B cell (primary cell): ENCODE measurements around the gene TMEM203. TPM values are rescaled to one million over a fixed set of nuclear protein-coding genes. Genes with fewer than 3 reads are reported as not detected.

ENCODE experiments used
- ATAC-seq: fragments of 200-7000 bp; cut with Tn5 transposase; one replicate; pipeline ENCODE4 v1.10.0; 2021; ENCODE audit warnings: low read depth, mild to moderate bottlenecking, moderate number of reproducible peaks, moderate library complexity
- CTCF ChIA-PET: fragments of 350-600 bp; sonication (Branson Sonifier 250); formaldehyde crosslinking; loops from one replicate; lab custom pipeline; 2021; ENCODE audit warnings: antibody characterized with exemption, inconsistent platforms; lab: Charles Lee
- POLR2A ChIA-PET: fragments of 350-600 bp; sonication (Branson Sonifier 250); formaldehyde crosslinking; loops from one replicate; lab custom pipeline; 2021; ENCODE audit warnings: antibody characterized with exemption; lab: Charles Lee
- DNase-seq: peaks from one replicate; pipeline ENCODE4 v3.0.0; 2013
- H2AFZ ChIP-seq: 2 replicates; pipeline ENCODE4 v1.6.1; 2012; ENCODE audit warnings: mild to moderate bottlenecking, low read depth, low read length; ENCODE audit not compliant: insufficient read depth, poor library complexity, severe bottlenecking
- H3K27ac ChIP-seq, 2 donors: 1 replicate in 1 of 2; 2 replicates in 1 of 2; pipeline ENCODE4 v1.5.1; 2012 to 2013; ENCODE audit warnings: low read length in 2 of 2, mild to moderate bottlenecking in 2 of 2, moderate library complexity in 1 of 2
- H3K27me3 ChIP-seq, 4 experiments: fragments of 200-600 bp in 1 of 4; sonication (generic) in 1 of 4; replicated peaks in 1 of 4; 1 replicate in 2 of 4; 2 replicates in 2 of 4; pipeline versions ENCODE4 v1.6.1 to v1.7.0; 2013 to 2016; ENCODE audit warnings: low read length in 3 of 4, mild to moderate bottlenecking in 2 of 4, mixed read lengths in 1 of 4, moderate library complexity in 1 of 4; ENCODE audit not compliant: insufficient read depth in 4 of 4, control insufficient read depth in 3 of 4; ENCODE audit errors: control extremely low read depth in 1 of 4
- H3K36me3 ChIP-seq, 2 experiments: replicated peaks in 1 of 2; 1 replicate in 1 of 2; 2 replicates in 1 of 2; pipeline versions ENCODE4 v1.6.1 to v1.7.1; 2013; ENCODE audit warnings: low read length in 1 of 2; ENCODE audit not compliant: insufficient read depth in 2 of 2, control insufficient read depth in 1 of 2; ENCODE audit errors: control extremely low read depth in 1 of 2, extremely low read depth in 1 of 2
- H3K4me1 ChIP-seq, 2 donors: fragments of 200-600 bp in 1 of 2; sonication (generic) in 1 of 2; 1 replicate in 1 of 2; 2 replicates in 1 of 2; pipeline versions ENCODE4 v1.5.1 to v1.6.1; 2013 to 2017; ENCODE audit warnings: low read length in 2 of 2; ENCODE audit not compliant: control insufficient read depth in 2 of 2, insufficient read depth in 2 of 2
- H3K4me2 ChIP-seq: replicated peaks from 2 replicates; pipeline ENCODE3; 2012; ENCODE audit warnings: mild to moderate bottlenecking, low read depth, low read length; ENCODE audit not compliant: poor library complexity, severe bottlenecking
- H3K4me3 ChIP-seq, 5 experiments: fragments of 200-600 bp in 1 of 5; sonication (generic) in 1 of 5; 1 replicate in 3 of 5; 2 replicates in 2 of 5; pipeline versions ENCODE4 v1.5.1 to v1.7.0; 2011 to 2016; ENCODE audit warnings: low read length in 4 of 5, mild to moderate bottlenecking in 4 of 5, low read depth in 2 of 5, control low read depth in 1 of 5, moderate library complexity in 1 of 5; ENCODE audit not compliant: insufficient read depth in 1 of 5; ENCODE audit errors: control extremely low read depth in 1 of 5, extremely low read depth in 1 of 5
- H3K79me2 ChIP-seq: fragments of 200-600 bp; sonication (generic); one replicate; pipeline ENCODE4 v1.6.0; 2016; ENCODE audit warnings: low read length; ENCODE audit not compliant: control insufficient read depth, insufficient read depth
- H3K9ac ChIP-seq: fragments of 200-600 bp; sonication (generic); 2 replicates; pipeline ENCODE4 v1.6.1; 2017; ENCODE audit warnings: mild to moderate bottlenecking, low read length, moderate library complexity
- H3K9me3 ChIP-seq, 3 donors: one replicate each; pipeline versions ENCODE4 v1.6.1 to v1.7.1; 2013; ENCODE audit warnings: low read length in 2 of 3; ENCODE audit not compliant: control insufficient read depth in 2 of 3, insufficient read depth in 1 of 3; ENCODE audit errors: control extremely low read depth in 1 of 3
- H4K20me1 ChIP-seq: 2 replicates; pipeline ENCODE4 v1.6.0; 2012; ENCODE audit warnings: mild to moderate bottlenecking, low read length; ENCODE audit not compliant: insufficient read depth, control insufficient read depth, poor library complexity, severe bottlenecking
- H3K27ac Mint-ChIP-seq: one replicate; pipeline ENCODE4 v1.8.0; 2021; ENCODE audit warnings: mixed read lengths
- H3K27me3 Mint-ChIP-seq: one replicate; pipeline ENCODE4 v1.8.0; 2021; ENCODE audit warnings: mixed read lengths
- H3K4me1 Mint-ChIP-seq: one replicate; pipeline ENCODE4 v1.8.0; 2021; ENCODE audit warnings: mixed read lengths
- H3K4me3 Mint-ChIP-seq: one replicate; pipeline ENCODE4 v1.8.0; 2021; ENCODE audit warnings: mixed read lengths
- H3K9me3 Mint-ChIP-seq: one replicate; pipeline ENCODE4 v1.8.0; 2022; ENCODE audit warnings: mixed read lengths; ENCODE audit not compliant: insufficient read depth
- EZH2 ChIP-seq: IDR thresholded peaks from 2 replicates; pipeline ENCODE4 v1.6.1; 2012; ENCODE audit warnings: borderline replicate concordance, low read depth, mild to moderate bottlenecking, moderate library complexity, low read length; ENCODE audit not compliant: insufficient read depth, poor library complexity, severe bottlenecking
- WGBS: methylation state at CpG from one replicate; pipeline ENCODE4 v1.1.5; 2013; ENCODE audit warnings: missing lambda C conversion rate; ENCODE audit not compliant: insufficient coverage; 5-methylcytosine and 5-hydroxymethylcytosine counted together
- intact Hi-C: fragments of 100-400 bp; cut with micrococcal nuclease; formaldehyde crosslinking; loops from one replicate; pipeline ENCODE4 v1.10.0; 2022
- polyA plus RNA-seq: library from polyadenylated mRNA; depleted of rRNA; stranded (reverse); fragments of >200 nt; gene quantifications from 2 replicates; pipeline ENCODE4 v1.2.3, GENCODE V29; 2012
- total RNA-seq, 2 donors: library from RNA; stranded (reverse); fragments of 120-200 nt in 1 of 2; gene quantifications; 1 replicate in 1 of 2; 2 replicates in 1 of 2; pipeline versions ENCODE4 v1.2.3 to v1.2.4, GENCODE V29; 2013 to 2022
- TF ChIP-seq, protein P1 (sequence below): fragments of 200-600 bp; IDR thresholded peaks from one replicate; pipeline ENCODE4 v1.8.0; 2022; ENCODE audit warnings: antibody characterized with exemption, mild to moderate bottlenecking

TMEM203 gene
- total and polyA plus RNA-seq, 2 donors (not counting 1 experiment from before 2014, with no cell fraction given): 20.6 to 35.7 TPM

DNA sequence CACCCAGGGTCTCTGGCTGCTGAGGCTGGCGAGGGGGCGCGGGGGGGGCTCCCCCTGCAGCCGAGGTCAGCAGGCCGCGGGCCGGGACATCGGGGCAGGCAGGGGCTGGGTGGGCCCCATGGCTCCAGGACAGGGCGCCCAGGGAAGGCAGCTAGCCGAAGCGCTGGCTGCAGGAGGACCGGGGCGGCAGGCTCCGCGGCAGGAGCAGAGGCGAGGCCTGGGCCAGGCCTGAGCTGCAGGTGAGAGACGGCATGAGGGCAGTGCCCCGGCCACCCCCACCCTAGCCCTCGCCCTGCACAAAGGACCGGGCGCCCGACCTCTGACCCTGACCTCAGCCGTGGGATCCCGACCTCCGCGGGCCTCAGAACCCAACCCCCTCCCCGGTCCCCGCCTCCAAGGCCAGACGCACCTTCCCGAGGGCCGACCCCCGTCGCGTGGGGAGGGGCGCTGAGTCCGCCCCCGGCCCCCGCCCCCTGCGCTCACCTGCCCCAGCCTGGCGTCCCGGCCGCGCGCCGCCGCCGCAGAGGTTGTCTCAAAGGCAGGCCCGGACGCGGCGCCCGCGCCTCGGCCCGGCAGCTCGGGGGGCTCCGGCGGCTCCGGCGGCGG is 16.2 kb upstream of the TMEM203 start:
- no peaks in the 10 kb centered on the region for H4K20me1 ChIP-seq
- POLR2A ChIA-PET: interaction anchor here (2.7 kb wide), 1 partner anchor 16 kb away, joined by 10 read pairs; the partner anchor contains the start of genes NDOR1 and TMEM203
- H2AFZ ChIP-seq: peak overlapping the region; percentile 58
- intact Hi-C loops: loop anchor here (5.0 kb wide), 1 partner anchor 386 kb away; the partner anchor contains the start of gene ARRDC1
- peak overlapping the region in 3 of 5 experiments; percentile 11 to 21 (median 14) for H3K4me3 ChIP-seq
- peak overlapping the region; percentile 95 for H3K4me2 ChIP-seq
- Mint-ChIP-seq H3K4me3 (peak overlapping the region; percentile 32), H3K4me1 (peaks cover 12% of the 10 kb centered on the region), H3K27me3 (no peaks in the 10 kb centered on the region), H3K9me3 (no peaks in the 10 kb centered on the region), H3K27ac (no peak overlapping the region)
- no peak overlapping the region for H3K27ac ChIP-seq
- CTCF ChIA-PET: interaction anchor here (2.1 to 7.0 kb wide), 2 partner anchors 17 to 103 kb away, joined by 9 to 76 read pairs; partner anchors contain the start of gene TUBB4B
- H3K9ac ChIP-seq: peak overlapping the region; percentile 42
- H3K36me3 ChIP-seq: no peaks in the 10 kb centered on the region
- peaks cover 0 to 2% (median 0%) of the 10 kb centered on the region in 4 experiments for H3K27me3 ChIP-seq
- no peak for ATAC-seq
- H3K79me2 ChIP-seq: no peaks in the 10 kb centered on the region
- 11% methylated on average over 61 of the region's 61 CpGs for WGBS
- peak; percentile 33 for DNase-seq
- H3K9me3 ChIP-seq: no peaks in the 10 kb centered on the region
- H3K4me1 ChIP-seq: peaks cover 9 to 25% of the 10 kb centered on the region in 2 donors
- TF ChIP-seq, protein P1, sequence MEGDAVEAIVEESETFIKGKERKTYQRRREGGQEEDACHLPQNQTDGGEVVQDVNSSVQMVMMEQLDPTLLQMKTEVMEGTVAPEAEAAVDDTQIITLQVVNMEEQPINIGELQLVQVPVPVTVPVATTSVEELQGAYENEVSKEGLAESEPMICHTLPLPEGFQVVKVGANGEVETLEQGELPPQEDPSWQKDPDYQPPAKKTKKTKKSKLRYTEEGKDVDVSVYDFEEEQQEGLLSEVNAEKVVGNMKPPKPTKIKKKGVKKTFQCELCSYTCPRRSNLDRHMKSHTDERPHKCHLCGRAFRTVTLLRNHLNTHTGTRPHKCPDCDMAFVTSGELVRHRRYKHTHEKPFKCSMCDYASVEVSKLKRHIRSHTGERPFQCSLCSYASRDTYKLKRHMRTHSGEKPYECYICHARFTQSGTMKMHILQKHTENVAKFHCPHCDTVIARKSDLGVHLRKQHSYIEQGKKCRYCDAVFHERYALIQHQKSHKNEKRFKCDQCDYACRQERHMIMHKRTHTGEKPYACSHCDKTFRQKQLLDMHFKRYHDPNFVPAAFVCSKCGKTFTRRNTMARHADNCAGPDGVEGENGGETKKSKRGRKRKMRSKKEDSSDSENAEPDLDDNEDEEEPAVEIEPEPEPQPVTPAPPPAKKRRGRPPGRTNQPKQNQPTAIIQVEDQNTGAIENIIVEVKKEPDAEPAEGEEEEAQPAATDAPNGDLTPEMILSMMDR: no peak
- no peak for TF ChIP-seq EZH2

DNA sequence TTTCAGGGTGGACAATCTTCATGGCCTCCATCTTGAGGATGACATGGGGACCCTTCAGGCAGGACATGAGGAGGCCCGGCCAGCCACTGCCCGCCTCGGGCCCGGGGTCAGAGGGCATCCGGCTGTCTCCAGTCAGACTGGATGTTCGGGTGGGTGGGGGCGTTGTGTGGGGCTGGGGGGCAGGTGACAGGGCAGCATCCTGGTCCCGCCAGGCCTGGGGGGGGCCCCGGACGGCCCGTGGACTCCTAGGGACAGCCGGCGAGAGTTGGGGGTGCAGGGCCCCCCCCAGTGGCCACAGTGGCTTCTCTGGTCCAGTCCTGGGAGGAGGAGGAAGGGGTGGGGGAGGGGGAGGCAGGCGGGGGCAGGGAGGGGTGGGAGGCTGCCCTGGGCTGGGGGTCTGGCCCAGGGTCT is 15.7 kb upstream of the TMEM203 start:
- Histone ChIP-seq H4K20me1 (no peaks in the 10 kb centered on the region), H3K9me3 (no peaks in the 10 kb centered on the region), H2AFZ (no peak overlapping the region), H3K27me3 (peaks cover 0 to 2% (median 0%) of the 10 kb centered on the region in 4 experiments), H3K9ac (no peak overlapping the region), H3K4me3 (no peak overlapping the region), H3K36me3 (no peaks in the 10 kb centered on the region), H3K4me2 (peak overlapping the region; percentile 95), H3K79me2 (no peaks in the 10 kb centered on the region), H3K27ac (no peak overlapping the region), H3K4me1 (peaks cover 9 to 25% of the 10 kb centered on the region in 2 donors)
- H3K4me3 Mint-ChIP-seq: peak overlapping the region; percentile 57
- H3K27ac Mint-ChIP-seq: no peak overlapping the region
- POLR2A ChIA-PET: no interaction called here
- intact Hi-C loops: loop anchor here (5.0 kb wide), 1 partner anchor 386 kb away; the partner anchor contains the start of gene ARRDC1
- no peaks in the 10 kb centered on the region for H3K27me3 Mint-ChIP-seq
- 97% methylated on average over 6 of the region's 14 CpGs for WGBS
- H3K9me3 Mint-ChIP-seq: no peaks in the 10 kb centered on the region
- ATAC-seq (no peak), DNase-seq (no peak)
- no peak for TF ChIP-seq EZH2
- TF ChIP-seq, protein P1: no peak
- peaks cover 12% of the 10 kb centered on the region for H3K4me1 Mint-ChIP-seq
- CTCF ChIA-PET: no interaction called here
